LNCaP clone FGC (cell line): ENCODE measurements around the gene NUMBL.

Source experiments
- DNase-seq: peaks from one replicate; pipeline ENCODE4 v3.0.0-alpha.2; 2011; ENCODE audit warnings: low read depth
- H3K4me3 ChIP-seq: 2 replicates; pipeline ENCODE4 v1.5.1; 2011; ENCODE audit warnings: mild to moderate bottlenecking, low read depth, low read length, control low read depth
- CTCF ChIP-seq: IDR thresholded peaks from 2 replicates; pipeline ENCODE4 v1.5.1; 2012; ENCODE audit warnings: mild to moderate bottlenecking; ENCODE audit not compliant: control insufficient read depth, insufficient read depth; ENCODE audit errors: extremely low read depth

Gene NUMBL

DNA sequence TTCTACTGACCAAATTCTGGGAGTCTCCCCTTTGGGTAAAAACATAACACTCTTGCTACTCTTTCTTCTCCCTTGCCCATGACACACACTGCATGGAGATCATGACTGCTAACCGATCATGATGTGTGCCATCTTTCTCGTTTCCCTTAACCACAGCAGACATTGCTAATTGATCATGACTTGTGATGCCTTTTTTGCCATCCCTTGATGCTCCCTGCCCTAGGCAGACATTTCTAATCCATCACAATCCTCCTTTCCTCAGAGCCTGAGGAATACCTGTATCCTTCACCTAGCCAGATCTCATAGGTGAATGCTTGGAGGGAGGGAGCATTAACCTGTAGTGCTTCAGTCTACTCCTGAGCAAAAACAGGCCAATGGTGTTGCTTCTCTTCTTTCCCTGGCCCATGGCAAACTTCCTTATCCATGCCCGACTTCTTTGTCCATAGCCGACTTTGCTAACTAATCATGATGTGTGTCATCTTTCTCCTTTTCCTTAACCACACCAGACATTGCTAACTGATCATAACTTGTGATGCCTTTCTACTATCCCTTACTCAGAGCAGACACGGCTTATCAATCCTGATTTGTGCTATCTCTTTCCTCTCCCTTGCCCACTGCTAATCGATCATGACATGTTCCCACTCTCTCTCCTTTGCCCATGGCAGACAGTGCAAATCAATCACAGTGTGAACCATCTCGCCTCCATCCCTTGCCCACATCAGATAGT lies 17.7 kb downstream of the NUMBL start:
- H3K4me3 ChIP-seq = no peak overlapping the region
- TF ChIP-seq CTCF = no peak
- DNase-seq = no peak

- no peak overlapping the region for H3K4me3 ChIP-seq
- no peak for TF ChIP-seq CTCF
- no peak for DNase-seq
Observed at GRCh38 chr19:40672038-40672437, 18.4 kb downstream of the NUMBL start.

DNA sequence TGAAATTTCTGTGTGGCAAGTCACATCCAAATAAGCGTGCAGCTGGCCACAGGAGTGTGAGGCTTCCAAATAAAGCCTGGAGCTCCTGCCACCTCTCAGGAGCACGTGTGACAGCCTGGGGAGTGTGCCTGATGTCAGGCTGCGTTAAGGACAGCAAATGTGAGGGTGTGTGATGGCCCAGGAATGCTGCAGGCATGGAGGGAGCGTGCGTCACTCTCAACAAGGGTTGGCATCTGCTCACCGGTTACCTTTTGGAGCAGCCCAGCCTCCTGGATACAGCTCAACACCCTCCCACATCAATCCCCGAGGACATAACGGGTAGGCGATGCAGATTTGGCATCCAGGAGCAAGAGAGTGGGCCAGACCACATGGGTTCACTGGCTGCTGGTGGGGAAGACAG lies 19.0 kb downstream of the NUMBL start:
- TF ChIP-seq CTCF = no peak
- no peak overlapping the region for H3K4me3 ChIP-seq
- DNase-seq = no peak

- H3K4me3 ChIP-seq = no peak overlapping the region
- DNase-seq = no peak
- no peak for TF ChIP-seq CTCF
Observed at GRCh38 chr19:40668991-40669614, 21.3 kb downstream of the NUMBL start.

DNA sequence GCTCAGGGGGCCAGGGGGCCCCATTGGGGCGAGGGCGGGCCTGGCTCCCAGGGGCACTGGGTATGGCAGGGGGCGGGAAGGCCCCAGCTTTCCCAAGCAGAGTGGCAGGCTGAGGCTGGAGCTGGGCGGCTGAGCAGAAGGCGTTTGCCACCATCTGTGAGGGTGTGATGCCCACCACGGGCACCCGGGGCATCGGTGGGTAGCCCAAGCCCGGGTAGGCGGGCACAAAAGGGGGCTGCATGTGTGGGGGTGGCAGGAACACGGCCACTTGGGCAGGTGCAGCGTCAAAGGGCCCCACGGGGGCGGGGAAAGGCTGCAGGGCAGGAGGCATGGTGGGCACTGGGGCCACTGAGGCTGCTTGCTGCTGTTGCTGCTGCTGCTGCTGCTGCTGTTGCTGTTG lies 22.8 kb downstream of the NUMBL start:
- no peak overlapping the region for H3K4me3 ChIP-seq
- DNase-seq = no peak
- no peak for TF ChIP-seq CTCF

- TF ChIP-seq CTCF = no peak
- DNase-seq = no peak
- no peak overlapping the region for H3K4me3 ChIP-seq
Observed at GRCh38 chr19:40666803-40667438, 23.5 kb downstream of the NUMBL start.
